NCI-H1105 (cell line): ENCODE measurements around the gene CPNE1.
"Not testable (repeated sequence)": the region's sequence is repeated elsewhere in the genome, so short reads cannot be mapped to it uniquely, and the experiment has no call there.

Source experiments
- DNase-seq: peaks from one replicate; lab custom pipeline; 2025; lab: John Stamatoyannopoulos, UW

Gene CPNE1

DNA sequence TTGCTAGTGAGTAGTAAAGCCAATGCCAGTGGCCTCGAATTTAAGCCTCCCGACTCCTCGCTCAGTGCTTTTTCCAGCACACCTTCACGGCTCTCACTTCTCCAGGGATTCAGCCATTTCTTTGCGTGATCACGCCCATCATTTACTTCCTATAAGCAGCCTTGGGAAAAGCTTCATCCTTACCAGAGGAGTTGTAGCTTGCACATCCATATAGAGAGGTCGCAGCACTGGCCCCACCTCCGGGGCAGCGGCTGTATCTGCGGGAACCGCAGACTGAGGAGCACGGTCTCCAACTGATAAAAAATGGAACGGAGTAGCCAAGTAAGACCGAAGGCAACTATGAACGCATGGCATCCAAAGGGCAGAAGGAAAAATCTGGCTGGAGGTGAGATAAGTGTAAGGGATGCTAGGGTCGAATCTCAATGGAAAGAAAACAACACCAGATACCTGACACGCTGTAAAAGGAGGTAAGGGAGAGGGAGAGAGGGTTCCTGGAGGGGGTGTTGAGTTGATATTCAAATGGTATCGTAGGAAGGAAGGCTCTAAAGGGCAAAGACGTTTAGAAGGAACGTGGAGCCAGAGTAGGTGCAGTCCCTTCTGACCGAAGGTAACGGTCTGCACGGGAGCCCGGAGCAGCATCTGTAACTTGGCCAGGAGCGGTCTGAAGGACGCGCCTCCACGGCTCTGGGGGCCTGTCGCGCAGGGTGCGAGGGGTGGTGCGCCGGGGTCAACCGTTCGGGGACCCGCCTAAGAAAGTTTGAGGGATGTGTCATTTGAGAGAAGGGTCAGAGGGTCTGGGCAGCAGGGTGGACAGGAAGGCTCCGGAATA, 33.8 kb upstream of the CPNE1 start:
- DNase-seq = no peak

DNA sequence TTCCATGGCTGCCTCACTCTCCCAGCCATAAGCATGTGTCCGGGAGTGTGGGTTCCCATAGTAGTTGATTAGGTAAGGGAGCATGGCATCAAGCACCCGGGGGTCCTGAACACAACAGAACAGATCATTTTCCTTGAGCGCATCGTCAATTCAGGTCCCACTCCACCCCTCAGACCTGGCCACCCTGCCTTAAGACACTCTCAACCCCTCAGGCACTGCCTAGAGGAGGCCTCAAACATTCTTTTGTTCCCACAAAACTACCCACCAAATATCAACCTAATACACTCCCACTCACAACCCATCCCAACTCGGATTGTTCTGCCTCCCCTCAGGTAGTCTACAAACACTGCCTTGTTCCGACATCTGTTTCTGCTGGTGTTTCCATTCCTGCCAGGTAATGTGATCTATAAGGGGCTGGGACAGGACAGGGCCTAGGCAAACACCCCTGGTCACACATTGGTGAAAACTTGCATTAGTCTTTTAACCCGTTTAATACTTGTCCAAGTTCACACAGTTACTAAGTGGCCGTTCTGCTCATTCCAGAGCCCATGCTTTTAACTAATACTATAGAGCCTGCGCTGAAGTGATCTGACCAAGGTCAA, 33.1 kb upstream of the CPNE1 start:
- DNase-seq = no peak

DNA sequence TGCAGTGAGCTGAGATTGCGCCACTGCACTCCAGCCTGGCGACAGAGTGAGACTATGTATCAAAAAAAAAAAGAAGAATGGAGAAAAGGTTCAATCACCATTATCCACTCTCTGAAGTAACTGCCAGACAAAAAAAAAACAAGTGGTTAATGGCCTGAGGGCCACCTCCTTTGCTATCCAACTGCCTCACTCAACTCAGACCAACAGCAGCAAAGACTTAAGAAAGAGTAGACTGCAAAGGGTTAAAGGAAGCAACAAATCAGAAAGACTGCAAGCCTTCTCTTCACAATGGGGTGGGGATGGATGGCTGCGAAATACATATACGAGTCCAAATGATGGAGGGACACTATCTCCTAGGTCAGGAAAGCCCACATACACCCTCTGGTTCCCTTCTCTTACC, 31.3 kb upstream of the CPNE1 start:
- no peak for DNase-seq

DNA sequence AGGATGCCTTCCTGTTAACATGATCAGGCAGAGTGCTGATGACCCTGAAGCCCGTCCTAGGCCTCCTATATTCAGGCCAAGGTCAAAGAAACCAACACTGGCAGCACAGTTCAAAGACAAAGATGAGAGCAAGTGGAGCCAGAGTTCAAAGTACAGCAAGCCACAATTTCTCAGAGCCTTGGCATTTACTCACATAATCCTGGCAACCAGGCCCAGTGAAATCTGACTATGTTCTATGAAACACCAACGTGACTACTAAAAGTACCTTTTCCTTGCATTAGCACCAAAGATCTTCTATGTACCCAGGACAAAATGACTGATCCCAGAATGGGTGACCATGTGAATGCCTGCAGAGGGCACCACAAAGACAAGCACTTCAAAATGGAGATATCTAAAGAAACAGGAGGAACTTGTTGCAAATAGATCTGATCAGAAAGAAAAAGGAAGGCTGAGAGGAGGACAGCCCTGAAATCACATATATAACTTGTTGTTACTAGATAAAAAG, 30.6 kb upstream of the CPNE1 start:
- DNase-seq = no peak

DNA sequence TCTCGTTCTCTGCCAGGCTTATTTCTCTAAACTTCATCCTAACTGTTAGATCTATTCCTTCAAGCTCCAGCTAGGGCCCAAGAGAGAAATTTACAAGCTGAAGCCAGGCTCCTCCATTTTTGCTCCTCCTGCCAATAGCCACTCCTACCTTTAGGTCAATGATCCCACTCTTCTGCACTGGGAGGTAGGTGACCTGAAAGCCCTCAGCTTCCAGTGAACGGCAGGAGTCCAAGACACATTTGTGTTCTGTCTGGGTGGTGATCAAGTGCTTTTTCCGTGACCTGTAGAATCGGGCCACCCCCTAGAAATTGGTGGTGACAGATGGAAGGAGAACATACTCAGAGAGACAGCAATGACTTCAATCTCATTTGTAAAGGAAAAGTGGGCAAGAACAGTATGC, 25.6 kb upstream of the CPNE1 start:
- no peak for DNase-seq

DNA sequence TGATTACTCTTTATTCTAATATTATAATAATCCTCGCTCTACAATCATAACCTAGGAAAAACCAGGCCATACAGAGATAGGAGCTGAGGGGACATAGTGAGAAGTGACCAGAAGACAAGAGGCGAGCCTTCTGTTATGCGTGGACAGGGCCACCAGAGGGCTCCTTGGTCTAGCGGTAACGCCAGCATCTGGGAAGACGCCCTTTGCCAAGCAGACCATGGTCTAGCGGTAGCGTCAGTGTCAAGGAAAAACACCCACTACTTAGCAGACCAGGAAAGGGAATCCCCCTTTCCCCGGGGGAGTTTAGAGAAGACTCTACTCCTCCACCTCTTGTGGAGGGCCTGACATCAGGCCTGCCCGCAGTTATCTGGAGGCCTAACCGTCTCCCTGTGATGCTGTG, 22.2 kb upstream of the CPNE1 start:
- DNase-seq = not testable (repeated sequence)

DNA sequence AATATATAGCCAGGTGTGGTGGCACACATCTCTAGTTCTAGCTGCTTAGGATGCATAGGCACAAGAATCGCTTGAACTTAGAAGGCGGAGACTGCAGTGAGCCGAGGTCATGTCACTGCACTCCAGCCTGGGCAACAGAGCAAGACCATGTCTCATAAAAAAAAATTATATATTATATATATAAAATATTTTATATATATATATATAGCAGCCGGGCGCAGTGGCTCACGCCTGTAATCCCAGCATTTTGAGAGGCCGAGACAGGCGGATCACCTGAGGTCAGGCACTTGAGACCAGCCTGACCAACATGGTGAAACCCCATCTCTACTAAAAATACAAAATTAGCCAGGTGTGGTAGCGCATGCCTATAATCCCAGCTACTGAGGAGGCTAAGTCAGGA, 20.7 kb upstream of the CPNE1 start:
- DNase-seq = not testable (repeated sequence)

DNA sequence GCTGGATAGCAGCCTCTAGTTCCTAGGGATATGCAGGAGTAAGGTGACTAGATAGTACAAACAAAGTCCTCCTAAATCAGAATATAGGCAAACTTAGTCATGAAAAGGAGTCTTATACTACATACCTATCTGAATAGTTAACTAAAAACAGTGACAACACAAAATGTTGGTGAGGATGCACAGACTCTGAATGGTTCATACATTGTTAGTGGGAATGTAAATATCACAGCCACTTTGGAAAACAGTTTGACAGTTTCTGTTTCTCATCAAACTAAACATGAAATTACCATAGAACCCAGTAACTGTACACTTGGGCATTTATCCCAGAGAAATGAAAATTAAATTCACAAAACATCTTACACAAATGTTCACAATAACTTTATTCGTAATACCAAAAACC, 17.3 kb upstream of the CPNE1 start:
- DNase-seq = no peak

DNA sequence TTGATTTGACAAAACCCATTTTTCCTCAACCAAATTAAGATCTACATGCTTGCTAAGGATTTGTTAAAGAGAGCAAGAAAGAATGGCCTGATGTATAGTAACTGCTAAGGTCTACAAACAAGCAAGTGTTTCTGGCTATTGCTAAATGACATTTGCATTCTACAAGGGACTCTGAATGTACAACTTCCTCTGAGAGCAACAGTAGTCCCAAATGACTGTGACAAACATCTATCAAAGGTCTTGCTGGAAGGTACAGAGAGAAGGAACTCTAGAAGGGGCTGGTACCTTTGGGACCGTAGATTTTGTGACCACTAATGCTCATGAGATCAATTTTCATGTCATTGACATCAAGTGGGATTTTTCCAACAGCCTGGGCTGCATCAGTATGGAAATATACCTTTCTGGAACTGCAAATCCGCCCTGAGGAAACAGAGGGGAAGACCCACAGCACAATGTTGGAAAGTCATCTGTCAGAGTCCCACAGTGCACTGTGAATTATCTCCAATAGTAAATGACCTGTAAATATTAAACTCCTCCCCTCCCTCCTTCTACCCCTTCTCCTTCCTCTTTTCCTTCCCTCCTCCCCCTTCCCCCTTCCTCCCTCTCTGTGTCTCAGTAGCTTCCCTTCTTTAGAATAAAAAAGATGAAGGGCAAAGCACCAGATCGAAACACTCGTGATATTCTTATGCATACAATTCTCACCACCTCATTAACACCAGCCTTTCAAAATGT, 15.9 kb upstream of the CPNE1 start:
- no peak for DNase-seq

DNA sequence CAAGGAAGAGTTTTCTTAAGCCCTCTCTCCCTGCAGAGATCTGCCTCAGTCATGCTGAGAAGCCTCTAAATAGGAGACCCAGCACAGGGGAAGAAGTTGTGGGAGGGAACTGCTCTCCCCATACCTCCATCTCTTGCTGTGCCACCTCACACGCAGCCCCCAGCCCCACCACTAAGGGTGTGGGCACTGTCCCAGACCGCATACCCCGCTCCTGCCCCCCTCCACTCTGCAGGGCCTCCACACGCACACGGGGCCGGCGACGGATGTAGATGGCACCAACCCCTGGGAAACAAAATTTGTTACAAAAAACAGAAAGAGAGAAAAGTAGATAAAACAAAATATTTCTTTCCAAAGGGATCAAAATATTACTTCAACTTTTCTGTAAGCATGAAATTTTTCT, 10.2 kb upstream of the CPNE1 start:
- no peak for DNase-seq

DNA sequence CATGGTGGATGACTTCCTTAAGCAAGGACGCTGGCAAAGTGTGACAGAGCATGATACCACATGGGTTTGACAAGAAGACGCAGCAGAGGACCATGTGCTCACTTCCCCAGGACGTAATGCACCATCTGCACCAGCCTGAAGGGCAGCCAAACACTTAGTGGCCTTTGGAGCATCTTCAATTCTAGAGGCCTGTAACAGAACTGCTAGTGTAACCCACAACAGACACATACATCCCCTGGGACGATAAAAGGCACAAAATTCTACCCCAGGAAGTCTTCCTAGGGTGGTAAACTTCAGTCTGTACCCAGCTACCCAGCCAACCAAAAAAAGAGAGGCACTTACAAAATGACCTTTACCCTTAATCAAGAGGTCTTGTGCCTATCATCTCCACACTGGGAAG, 9.2 kb upstream of the CPNE1 start:
- DNase-seq = no peak

DNA sequence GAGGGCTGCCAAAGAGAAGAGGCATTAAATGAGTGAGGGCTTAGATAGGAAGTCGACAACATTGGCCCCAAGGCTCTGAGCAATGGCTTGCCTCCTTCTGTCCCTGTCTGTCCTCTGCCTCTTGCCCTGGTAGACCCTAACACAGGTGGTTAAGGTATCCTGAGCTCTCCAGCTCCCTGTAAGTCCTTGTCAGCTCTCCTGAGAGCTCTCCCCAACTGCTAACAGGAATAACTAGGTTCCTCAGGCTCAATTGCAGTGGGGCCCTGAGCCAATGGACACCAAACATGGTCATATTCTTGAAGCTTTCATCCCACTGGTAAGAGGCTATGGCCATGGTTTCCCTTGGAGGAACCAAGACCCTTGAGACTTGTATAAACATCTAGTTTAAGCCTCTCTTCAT, 5.0 kb upstream of the CPNE1 start:
- no peak for DNase-seq

DNA sequence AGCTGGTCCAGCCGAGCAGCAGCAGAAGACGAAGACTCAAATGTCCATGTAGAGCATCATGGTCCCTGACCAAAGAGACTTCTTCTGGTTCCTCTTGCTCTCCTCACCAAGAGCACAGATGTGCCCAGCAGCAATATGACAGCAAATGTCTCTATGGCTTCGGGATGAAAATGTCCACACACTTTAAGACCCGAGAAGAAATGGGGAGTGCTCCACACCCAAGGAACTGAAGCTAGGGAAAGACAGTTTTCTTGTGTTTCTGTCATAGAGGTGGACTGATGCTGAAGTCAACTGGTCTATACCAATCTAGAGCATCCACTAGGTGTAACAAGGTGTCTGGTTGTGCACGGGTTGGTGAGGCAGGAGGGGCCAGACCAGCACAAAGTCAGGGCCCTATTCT, 4.5 kb upstream of the CPNE1 start:
- DNase-seq = no peak

DNA sequence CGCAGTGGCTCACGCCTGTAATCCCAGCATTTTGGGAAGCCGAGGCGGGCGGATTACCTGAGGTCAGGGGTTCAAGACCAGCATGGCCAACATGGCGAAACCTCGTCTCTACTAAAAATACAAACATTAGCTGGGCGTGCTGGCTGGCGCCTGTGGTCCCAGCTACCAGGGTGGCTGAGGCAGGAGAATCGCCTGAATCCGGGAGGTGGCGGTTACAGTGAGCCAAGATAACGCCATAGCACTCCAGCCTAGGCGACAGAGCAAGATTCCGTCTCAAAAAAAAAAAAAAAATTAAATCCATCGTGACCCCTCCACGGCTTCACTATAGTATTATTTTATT, 1.2 kb upstream of the CPNE1 start:
- no peak for DNase-seq

DNA sequence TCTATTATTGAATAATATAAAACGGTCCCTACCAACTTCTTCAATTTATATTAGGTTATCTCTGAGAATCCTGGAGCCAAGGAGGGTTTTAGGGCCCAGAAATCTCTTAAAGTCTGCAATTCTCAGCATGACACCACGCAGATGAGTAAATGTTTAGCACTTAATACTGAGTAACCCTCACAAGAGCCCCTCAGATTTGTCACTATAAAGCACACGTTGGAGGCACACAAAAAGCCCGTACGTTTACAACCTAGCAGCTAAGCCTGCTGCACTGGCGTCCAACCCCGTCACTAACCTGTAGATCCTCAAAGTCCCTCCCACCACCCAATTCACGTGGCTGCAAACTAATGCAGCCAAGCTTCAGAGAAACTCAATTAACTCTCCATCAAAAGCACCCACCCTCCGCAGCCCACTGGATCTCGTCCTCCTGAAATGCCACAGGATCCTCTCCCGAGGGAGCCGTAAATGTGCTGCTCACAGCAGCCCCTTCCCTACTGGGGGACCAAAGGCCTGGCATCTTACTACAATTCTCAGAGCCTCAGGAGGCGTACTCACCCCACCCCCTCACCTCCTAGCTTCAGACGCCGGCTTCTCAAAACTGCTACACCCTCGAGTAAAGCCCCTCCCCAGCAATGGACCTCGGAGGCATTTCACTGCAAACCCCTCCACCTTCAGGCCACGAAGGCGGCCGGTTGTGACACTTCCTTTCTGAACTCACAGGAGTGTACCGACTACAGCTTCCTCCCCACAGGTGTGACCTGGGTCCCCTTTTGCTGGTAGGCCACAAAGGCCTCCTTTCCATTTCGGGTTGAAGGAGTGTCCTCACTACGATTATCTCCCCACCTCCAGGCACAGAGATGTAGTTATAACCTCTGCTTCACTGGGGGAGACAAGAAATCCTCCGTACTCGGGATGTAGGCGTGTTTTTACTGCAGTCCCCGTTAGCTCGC, 909 bp downstream of the CPNE1 start:
- DNase-seq = peak; percentile 49

DNA sequence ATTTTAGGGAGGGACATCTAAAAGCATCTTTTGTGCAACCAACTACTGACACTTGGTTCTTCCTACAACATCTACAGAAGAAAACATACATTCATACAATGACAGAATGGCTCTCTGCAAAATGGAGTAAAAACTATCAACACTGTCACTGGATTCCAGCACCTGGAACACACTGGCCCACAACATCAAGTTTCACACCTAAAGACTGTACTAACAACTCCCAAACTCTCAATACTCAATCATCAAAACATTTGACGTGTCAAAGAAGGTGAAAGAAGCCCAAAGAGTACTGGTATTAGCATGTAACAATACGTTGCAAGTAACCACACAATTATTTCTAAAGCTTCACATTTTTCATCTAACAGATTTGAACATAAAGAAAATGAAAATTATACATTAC, 2.1 kb downstream of the CPNE1 start:
- DNase-seq = no peak

DNA sequence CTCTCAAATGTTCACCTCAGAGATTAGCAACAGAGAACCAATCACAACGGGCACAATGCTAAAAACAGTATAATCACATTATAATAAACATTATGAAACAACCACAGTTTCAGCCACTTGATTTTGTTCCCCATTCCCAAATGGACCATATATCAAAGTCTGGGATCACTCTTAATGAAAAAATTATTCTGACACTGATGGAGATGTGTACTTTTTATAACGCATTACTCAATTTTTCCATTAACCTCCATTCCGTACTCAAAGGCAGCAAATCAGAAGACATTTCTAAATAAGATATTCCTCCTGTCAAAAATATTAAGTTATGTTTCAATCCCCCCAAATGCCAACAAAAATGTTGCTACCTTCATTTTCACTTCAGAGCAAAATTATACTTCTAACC, 2.8 kb downstream of the CPNE1 start:
- no peak for DNase-seq

DNA sequence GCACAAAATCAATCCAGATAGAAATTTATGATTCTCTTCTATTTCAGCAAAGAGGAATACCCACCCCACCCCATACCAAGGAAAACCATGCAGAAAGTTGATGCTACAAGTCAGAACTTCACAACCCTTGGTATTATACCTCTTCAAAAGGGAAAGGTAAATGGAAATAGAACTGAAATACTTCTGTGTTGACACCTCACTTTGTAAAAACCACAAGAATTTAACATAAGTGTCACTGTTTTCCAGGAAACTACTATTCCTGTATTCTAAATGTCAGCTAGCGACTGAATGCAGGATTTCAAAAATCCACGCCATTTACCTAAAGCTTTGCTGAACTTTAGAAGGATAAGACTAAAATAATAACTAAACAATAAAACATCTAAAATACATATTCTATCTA, 3.6 kb downstream of the CPNE1 start:
- no peak for DNase-seq

DNA sequence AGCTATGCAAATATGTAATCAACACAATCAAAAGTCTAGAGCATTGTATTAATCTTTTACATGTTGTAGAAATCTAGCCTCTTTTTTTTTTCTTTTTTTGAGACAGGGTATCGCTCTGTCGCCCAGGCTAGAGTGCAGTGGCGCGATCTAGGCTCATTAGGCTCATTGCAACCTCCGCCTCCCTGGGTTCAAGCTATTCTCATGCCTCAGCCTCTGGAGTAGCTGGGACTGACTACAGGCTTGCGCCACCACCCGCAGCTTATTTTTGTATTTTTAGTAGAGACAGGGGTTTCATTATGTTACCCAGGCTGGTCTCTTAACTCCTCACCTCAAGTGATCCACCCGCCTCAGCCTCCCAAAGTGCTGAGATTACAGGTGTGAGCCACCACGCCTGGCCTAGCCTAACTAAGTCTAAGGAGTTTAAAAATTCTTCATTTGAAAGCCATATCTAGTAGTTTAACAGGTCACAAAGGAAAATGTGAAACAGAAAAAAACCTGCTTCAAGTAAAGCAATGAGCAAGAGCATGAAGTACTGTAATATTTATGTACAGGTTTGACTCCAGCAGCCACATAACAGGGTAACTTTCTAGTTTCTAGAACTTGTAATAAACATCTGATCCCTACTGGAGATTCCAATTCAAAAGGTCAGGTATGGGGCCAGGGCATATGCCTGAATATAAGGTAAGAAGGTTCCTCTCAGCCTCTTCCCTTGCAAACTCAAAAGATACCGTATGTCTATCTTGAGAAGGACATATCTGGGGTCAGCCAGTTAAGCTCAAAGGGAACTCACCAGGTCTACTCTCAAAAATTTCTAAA, 4.4 kb downstream of the CPNE1 start:
- no peak for DNase-seq

DNA sequence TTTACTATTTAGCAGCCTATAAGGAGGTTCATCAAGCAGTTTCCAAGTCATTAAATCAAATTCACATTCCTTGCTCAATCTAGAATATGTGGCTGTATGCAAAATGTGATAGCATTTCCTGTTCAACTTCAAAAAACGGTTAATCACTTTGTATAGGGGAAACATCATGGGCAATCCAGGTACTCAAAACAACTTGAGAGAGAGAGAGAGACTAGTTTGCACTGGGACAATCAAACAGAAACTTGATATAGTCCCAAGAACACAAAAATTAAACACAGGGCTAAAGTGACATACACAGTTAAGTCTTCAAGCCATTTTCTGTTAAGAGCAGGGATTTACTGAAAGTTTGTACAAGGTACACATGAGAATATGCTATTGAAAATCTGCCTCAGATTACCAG, 7.4 kb downstream of the CPNE1 start:
- DNase-seq = no peak

DNA sequence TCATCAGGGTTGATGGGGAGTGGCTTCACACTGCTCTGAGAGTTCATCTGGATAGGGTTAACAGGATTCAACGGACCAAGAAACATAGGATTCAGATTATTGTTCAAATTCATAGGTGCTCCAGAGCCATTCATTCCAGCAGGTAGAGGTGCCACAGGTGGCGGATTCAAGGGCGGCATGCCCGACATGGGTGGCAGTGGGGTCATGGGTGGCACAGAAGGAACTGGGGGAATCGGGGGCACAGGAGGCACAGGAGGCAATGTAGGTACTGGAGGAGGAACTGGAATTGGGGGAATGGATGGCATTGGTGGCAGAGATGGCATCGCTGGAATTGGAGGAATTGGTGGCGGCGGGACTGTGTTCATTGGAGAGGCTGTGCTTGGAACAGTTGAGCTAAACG, 10.3 kb downstream of the CPNE1 start:
- no peak for DNase-seq
